ENCODE results near the gene CCL20. TPM values are rescaled to one million over a fixed set of nuclear protein-coding genes. Genes with fewer than 3 reads are reported as not detected.

CCL20 gene, protein sequence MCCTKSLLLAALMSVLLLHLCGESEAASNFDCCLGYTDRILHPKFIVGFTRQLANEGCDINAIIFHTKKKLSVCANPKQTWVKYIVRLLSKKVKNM
- not detected for polyA plus RNA-seq

DNA sequence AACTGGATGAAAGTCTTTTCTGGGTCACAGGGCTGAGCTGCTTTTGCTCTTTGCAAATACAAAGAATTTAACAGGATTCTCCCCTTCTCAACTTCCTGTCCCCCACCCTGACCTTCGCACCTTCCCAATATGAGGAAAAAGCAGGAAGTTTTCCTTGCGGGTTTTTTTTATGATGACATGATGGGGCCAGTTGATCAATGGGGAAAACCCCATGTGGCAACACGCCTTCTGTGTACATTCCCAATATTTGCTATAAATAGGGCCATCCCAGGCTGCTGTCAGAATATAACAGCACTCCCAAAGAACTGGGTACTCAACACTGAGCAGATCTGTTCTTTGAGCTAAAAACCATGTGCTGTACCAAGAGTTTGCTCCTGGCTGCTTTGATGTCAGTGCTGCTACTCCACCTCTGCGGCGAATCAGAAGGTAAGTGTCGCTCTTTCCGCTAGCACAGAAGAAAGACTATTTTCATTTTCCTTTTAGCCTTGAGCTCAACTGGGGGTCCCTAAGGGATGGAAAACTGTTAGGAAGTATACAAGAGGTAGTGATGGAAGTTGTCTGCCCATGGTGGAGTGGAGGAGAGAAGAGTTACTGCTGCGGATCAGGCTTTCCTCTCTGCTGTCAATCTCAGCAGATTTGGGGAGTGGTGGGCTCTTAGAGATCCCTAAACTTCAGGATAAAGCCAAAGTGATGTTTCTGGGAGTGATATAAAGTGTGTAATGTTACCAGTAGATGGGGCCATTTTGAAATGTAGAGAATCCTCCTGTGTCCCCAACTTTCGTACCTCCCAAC is at the start of gene CCL20:
CCL20 (plus strand) TSS at position 281 of the 792 bp plus-strand sequence; CDS start at position 351, 70 bp downstream.
- H3K27ac Mint-ChIP-seq: no peak within 1 kb of the TSS
- H3K4me1 Mint-ChIP-seq: no peaks in the 10 kb centered on the region
- H3K4me3 Mint-ChIP-seq: no peak within 1 kb of the TSS
- H3K36me3 Mint-ChIP-seq: no peaks in the 10 kb centered on the region
- peaks cover 0 to 2% (median 1%) of the 10 kb centered on the region in 3 donors for H3K9me3 Mint-ChIP-seq
- H3K27me3 Mint-ChIP-seq: no peaks in the 10 kb centered on the region

DNA sequence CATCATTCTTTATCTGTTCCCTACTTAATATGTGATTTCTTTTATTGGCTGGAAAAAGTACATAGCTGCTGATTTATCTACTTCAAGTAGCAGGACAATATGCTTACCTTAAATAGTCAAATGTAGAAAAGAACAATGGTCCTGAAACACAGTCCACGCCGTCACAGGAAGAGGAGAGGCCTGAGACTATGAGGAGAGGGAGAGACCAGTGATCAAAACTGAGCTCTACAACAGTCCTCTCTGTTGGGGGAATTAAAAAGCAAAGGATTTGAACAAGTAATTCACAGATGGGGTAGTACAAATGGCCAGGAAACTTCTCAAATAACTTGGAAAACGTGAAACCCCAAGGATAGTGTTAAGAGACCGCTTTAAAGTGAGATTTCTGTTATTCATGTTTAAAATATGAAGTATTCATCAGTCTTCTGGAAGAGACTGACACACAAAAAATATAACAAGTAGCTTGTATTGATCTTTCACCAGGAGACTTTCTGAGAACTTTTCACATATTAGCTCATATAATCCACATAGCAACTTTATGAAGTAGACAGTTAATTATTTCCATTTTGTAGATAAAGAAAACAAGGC is 47.8 kb upstream of the CCL20 start:
- H3K27ac Mint-ChIP-seq: no peak overlapping the region
- H3K4me3 Mint-ChIP-seq: no peak overlapping the region
- peaks cover 1% of the 10 kb centered on the region for H3K36me3 Mint-ChIP-seq
- peaks cover 0 to under 1% (median 0%) of the 10 kb centered on the region in 3 donors for H3K9me3 Mint-ChIP-seq
- peaks cover 0 to 4% (median 2%) of the 10 kb centered on the region in 3 donors for H3K4me1 Mint-ChIP-seq
- H3K27me3 Mint-ChIP-seq: no peaks in the 10 kb centered on the region

DNA sequence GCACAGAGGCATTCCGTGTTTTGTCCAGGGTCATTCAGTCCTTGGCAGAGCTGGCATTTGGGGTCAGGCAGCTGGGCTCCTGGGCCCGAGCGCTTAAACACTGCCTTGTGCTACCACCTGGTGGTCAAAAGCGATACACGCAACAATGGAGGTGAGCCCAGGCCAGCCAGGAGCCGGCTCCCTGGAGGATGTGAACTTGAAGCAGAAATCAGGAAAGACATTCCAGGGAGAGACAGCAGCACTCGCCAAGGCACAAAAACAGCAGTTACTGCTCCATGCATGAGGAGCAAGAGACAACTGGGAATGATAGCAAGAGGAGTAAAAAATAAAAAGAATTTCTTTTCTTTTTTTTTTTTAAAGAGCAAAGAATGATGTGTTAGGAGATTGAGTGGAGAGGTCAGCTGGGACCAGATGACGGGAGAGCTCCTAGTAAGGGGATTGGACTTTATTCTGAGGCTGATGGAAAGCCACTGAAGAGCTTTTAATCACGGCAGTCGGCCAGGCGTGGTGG is 47.2 kb upstream of the CCL20 start:
- Mint-ChIP-seq H3K27me3 (no peaks in the 10 kb centered on the region), H3K4me3 (no peak overlapping the region), H3K27ac (no peak overlapping the region), H3K9me3 (no peaks in the 10 kb centered on the region), H3K4me1 (peaks cover 0 to 4% (median 2%) of the 10 kb centered on the region in 3 donors), H3K36me3 (no peaks in the 10 kb centered on the region)

DNA sequence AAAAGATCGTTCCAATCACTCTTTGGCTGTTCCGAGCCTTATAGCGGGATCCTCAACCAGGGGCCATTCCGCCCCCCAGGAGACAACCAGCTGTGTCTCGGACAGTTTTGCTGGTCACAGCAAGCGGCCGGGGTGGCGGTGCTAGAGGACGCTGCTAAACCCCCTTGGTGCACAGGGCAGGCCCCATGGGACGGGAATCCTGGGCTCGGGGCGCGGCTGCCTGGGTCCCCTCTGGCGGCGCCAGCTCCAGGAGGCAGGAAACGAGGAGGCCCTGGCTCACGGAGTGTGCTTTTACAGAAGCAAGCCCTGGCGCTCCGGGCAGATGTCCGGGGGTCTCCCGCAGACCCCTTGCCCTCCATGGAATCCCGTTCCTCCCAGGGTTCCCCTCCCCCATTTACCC is 45.8 kb upstream of the CCL20 start:
- H3K4me1 Mint-ChIP-seq: peaks cover 0 to 4% (median 2%) of the 10 kb centered on the region in 3 donors
- H3K36me3 Mint-ChIP-seq: no peaks in the 10 kb centered on the region
- H3K4me3 Mint-ChIP-seq: no peak overlapping the region
- no peak overlapping the region for H3K27ac Mint-ChIP-seq
- no peaks in the 10 kb centered on the region for H3K27me3 Mint-ChIP-seq
- no peaks in the 10 kb centered on the region for H3K9me3 Mint-ChIP-seq

DNA sequence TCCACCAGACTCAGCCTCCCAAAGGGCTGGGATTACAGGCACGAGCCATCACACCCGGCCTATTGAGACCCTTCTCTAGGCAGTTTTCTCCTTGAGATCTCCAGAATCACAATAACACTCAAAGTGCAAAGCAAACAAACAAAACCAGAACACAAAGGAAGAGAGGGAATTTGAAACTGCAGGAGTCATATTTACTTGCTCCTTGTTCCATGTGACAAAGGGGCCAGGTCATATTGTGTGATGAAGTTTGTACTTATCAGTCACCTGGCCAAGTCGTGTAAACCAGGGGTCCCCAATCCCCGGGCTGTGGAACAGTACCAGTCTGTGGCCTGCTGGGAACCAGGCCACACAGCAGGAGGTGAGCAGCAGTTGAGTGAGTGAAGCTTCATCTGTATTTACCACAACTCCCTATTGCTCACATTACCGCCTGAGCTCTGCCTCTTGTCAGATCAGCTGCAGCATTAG is 41.4 kb upstream of the CCL20 start:
- Mint-ChIP-seq H3K9me3 (no peaks in the 10 kb centered on the region), H3K4me1 (no peaks in the 10 kb centered on the region), H3K27me3 (peaks cover 1% of the 10 kb centered on the region), H3K4me3 (no peak overlapping the region), H3K27ac (peak overlapping the region in 1 of 3 donors; percentile 19), H3K36me3 (no peaks in the 10 kb centered on the region)

DNA sequence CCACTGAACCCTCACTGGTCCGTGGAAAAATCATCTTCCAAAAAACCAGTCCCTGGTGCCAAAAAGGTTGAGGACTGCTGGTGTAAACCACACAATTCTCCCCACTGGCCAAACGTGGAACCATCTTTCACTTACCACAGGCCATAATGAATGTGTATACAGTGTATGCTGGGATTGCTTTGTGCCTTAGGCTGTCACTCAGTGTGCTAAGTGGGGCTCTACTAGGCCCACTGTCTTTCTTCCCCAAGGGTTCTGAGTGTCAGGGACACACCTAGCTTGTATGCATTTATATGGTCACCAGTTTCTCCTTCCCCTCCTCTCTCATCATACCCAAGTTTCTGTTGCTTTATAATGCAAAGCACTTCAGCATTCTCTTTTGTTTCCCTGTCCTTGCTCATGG is 40.7 kb upstream of the CCL20 start:
- no peaks in the 10 kb centered on the region for H3K36me3 Mint-ChIP-seq
- no peak overlapping the region for H3K4me3 Mint-ChIP-seq
- no peak overlapping the region for H3K27ac Mint-ChIP-seq
- peaks cover 1% of the 10 kb centered on the region for H3K27me3 Mint-ChIP-seq
- no peaks in the 10 kb centered on the region for H3K9me3 Mint-ChIP-seq
- H3K4me1 Mint-ChIP-seq: no peaks in the 10 kb centered on the region

DNA sequence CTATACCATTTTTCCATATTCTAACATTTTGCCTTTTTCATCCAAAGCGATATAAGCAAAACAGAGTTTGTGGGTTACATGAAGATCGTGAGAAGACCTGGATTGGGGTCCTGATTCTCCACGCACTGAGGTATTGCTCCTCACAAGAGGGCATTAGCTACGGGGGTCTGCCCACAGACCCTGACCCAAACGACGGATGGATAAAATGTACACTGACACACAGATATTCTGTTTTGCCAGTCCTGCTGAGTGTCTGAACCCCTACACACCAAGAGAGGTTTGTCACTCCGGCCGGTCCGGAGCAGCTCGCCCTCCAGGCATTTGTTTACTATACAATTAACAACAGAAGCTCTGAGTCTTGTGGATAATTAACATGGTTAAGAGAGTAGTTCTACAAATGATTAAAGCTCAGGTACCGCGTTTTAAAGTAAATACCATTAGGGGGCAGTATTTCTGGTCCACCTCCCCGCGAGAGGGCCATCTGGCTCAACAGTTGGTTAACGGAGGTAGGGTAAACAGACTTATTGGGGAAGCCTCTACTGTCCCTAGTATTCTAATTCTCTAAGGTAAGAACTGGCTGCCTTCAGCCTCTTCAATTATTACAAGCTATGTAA is 39.5 kb upstream of the CCL20 start:
- no peaks in the 10 kb centered on the region for H3K9me3 Mint-ChIP-seq
- no peak overlapping the region for H3K4me3 Mint-ChIP-seq
- no peaks in the 10 kb centered on the region for H3K36me3 Mint-ChIP-seq
- H3K27me3 Mint-ChIP-seq: peaks cover 1% of the 10 kb centered on the region
- no peaks in the 10 kb centered on the region for H3K4me1 Mint-ChIP-seq
- no peak overlapping the region for H3K27ac Mint-ChIP-seq

DNA sequence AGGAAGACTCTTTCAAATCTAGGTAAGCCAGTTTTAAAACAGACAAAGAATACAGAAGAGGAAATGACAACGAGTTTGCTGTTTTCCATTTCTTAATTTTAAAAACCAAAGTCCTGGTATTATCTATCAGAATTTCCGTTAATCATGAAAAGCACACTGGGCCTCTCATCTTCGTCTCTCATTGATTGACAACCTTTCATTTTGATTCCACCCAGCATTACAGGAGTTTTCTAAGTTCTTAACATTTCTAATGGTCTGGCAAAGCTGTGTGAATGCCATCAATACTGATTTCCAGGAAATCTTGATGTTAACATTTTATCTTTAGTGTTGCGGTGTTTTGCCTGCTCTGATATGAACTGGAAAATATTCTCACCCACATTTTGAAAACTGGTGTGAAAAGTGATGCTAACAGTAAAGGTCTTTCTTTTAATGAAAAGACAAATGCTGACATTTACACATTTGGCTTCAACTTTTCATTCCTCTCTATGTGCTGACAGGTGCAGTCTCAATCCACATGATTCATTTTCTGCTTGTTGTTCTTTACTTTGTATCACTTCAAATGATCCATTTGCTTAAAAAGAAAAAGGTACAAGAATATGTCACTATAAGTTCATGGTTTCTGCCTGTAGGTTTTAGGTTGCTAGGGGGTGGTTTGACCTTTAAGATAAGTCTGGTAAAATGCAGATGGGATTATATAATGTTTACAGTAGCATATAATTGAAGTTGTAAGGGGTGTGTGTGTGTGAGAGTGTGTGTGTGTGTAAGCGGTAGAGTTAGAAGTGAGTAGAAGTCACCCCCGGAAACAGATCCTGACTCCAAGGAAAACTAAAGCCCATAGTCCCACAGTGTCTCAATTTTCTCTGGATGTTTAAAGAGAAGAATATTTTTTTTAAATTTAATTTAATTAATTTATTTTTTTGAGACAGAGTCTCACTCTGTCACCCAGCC is 38.5 kb upstream of the CCL20 start:
- Mint-ChIP-seq H3K36me3 (no peaks in the 10 kb centered on the region), H3K4me3 (no peak overlapping the region), H3K9me3 (no peaks in the 10 kb centered on the region), H3K27me3 (peaks cover 1% of the 10 kb centered on the region), H3K27ac (no peak overlapping the region), H3K4me1 (no peaks in the 10 kb centered on the region)

DNA sequence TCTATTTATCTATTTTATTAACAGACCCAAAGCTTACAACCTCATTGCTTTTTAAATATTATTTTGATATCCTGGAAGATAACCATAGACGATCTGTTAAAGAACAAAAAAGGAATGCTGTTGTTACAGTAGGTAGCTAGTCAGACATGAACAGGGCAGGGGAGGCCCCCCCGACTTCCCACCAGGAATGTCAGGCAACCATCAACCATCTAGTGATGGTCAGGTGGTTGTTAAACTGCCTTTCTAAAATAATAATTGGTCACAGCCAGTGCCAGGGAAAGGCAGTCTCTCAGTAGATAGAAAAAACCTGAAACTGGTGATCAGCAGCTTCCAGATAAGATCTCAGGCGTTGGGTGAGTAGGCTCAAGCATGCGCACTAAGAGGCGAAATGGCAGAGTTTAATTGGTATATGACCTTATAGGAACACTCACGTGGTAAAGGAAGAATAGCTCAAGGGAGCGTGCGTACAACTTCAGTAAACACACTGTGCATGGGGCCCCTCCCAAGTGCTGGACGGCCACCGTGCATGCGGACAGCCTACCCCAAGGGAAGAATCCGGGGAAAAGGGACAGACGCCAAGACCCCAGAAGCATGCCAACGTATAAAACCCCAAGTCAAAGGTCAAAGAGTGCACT is 32.5 kb upstream of the CCL20 start:
- peaks cover 7 to 13% (median 8%) of the 10 kb centered on the region in 3 donors for H3K4me1 Mint-ChIP-seq
- peaks cover 4% of the 10 kb centered on the region for H3K27me3 Mint-ChIP-seq
- H3K27ac Mint-ChIP-seq: no peak overlapping the region
- H3K4me3 Mint-ChIP-seq: no peak overlapping the region
- peaks cover 0 to 2% (median 0%) of the 10 kb centered on the region in 3 donors for H3K9me3 Mint-ChIP-seq
- no peaks in the 10 kb centered on the region for H3K36me3 Mint-ChIP-seq

DNA sequence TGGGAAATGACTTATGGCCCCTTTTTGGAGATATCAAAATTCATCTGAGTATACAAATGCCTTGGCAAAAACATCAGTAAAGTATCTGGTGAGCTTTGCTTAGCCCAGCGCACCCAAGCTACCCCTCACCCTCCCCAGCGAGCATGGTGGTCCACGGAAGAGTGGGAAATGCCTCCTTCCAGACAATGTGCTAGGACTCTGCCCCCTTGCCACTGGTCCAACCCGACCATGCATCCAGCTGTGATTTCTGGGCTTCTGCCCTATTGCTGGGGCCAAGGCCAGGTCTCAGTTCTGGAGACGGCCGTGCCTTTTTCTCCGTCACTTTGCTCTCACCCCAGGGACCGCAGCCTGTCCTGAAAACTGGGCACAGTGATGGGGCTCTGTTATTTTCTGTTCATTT is 31.8 kb upstream of the CCL20 start:
- H3K4me1 Mint-ChIP-seq: peaks cover 7 to 13% (median 8%) of the 10 kb centered on the region in 3 donors
- H3K4me3 Mint-ChIP-seq: no peak overlapping the region

DNA sequence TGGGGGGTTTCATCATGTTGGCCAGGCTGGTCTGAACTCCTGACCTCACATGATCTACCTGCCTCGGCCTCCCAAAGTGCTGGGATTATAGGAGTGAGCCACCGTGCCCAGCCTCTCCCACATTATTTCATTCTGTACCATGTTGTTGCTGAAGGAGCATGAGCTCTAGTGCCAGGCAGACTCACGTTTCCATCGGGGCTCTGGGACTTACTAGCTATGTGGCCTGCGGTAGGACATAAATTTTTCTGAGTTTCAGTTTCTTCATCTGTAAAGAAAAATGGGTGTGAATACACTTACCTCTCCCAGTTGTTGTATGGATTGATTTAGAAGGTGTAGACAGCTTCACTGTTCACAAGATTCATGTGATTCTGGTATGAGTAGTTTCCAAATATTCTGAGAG is 30.8 kb upstream of the CCL20 start:
- Mint-ChIP-seq H3K36me3 (no peaks in the 10 kb centered on the region), H3K4me3 (peak overlapping the region in 3 of 4 donors; percentile 82 to 97 (median 95)), H3K27me3 (peaks cover 3% of the 10 kb centered on the region), H3K9me3 (peaks cover 0 to 2% (median 0%) of the 10 kb centered on the region in 3 donors), H3K27ac (peak overlapping the region in 2 of 3 donors; percentile 34 to 89), H3K4me1 (peaks cover 7 to 13% (median 8%) of the 10 kb centered on the region in 3 donors)

More for the DNA sequence above, 31.8 kb upstream of the CCL20 start:
- peaks cover 0 to 2% (median 0%) of the 10 kb centered on the region in 3 donors for H3K9me3 Mint-ChIP-seq
- no peaks in the 10 kb centered on the region for H3K36me3 Mint-ChIP-seq
- no peak overlapping the region for H3K27ac Mint-ChIP-seq
- peaks cover 3% of the 10 kb centered on the region for H3K27me3 Mint-ChIP-seq

DNA sequence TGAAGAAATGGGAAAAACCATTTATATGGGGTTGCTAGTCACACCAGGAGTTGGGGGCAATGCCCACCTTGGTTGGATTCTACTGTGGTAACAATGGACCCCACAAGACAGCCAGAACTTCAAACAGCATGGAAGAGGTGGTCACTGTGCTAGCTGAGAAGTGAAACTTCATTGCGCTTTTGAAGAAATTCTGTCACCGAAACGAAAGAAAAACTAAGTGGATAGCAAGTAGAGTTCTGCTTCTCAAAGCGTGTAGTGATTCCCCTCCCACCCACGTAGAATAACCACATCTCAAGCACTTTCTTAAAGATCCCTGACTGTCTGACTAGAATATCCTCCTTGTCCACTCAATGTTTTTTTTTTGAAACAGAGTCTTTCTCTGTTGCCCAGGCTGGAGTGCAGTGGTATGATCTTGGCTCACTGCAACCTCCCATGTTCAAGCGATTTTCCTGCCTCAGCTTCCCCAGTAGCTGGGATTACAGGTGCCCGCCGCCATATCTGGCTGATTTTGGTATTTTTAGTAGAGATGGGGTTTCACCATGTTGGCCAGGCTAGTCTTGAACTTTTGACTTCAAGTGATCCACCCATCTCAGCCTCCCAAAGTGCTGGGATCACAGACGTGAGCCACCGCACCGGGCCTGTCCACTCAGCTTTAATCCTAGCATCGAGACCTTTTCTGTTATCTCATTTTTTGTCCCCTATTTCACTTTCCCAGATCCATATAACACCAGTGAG is 30.1 kb upstream of the CCL20 start:
- peaks cover 7 to 13% (median 8%) of the 10 kb centered on the region in 3 donors for H3K4me1 Mint-ChIP-seq
- H3K27me3 Mint-ChIP-seq: peaks cover 6% of the 10 kb centered on the region
- H3K36me3 Mint-ChIP-seq: no peaks in the 10 kb centered on the region
- H3K27ac Mint-ChIP-seq: peak overlapping the region; percentile 5 to 89 (median 72)
- peak overlapping the region; percentile 42 to 97 (median 88) for H3K4me3 Mint-ChIP-seq
- H3K9me3 Mint-ChIP-seq: peaks cover 0 to 2% (median 0%) of the 10 kb centered on the region in 3 donors

DNA sequence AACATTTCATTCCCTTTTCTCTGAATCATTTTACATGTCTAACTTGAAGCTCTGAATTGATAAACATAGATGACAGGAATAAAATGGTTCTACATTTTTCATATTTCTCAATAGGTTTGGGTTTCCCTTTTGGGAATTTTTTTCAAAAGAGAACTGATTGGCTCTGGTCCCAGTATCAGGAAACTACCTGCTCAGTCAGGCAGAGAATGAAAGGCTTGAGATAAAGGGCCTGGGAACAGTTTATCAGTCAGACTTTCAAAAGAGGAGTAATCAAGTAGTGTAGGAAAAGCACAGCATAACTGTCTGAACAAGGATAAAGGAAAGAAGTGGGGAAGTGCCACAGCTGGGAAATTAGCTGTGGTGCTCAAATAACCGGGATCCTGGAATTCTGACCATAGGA is 28.3 kb upstream of the CCL20 start:
- Mint-ChIP-seq H3K36me3 (no peaks in the 10 kb centered on the region), H3K27me3 (peaks cover 6% of the 10 kb centered on the region), H3K4me1 (peaks cover 7 to 13% (median 8%) of the 10 kb centered on the region in 3 donors), H3K9me3 (peaks cover 0 to 2% (median 1%) of the 10 kb centered on the region in 3 donors), H3K4me3 (no peak overlapping the region), H3K27ac (no peak overlapping the region)

All from IgD-negative memory B cell (primary cell).